Suppressor macrophage (primary cell): ENCODE data around the gene RNF167.

Experiments
- DNase-seq, 4 experiments: peaks; one replicate each; pipeline ENCODE4 v3.0.0-alpha.2; 2020 to 2022

The RNF167 gene

GRCh38 chr17:4953451-4953961 lies 13.4 kb downstream of the RNF167 start:
- DNase-seq = no peak

GRCh38 chr17:4955091-4955490 lies 15.0 kb downstream of the RNF167 start:
- no peak for DNase-seq

GRCh38 chr17:4956493-4957061 lies 16.5 kb downstream of the RNF167 start:
- DNase-seq = peak; percentile 30 to 70 (median 41)

GRCh38 chr17:4958102-4958501 lies 18.0 kb downstream of the RNF167 start:
- DNase-seq = no peak

GRCh38 chr17:4959261-4959965 lies 19.3 kb downstream of the RNF167 start:
- no peak for DNase-seq

- DNase-seq = no peak
Measured at GRCh38 chr17:4960279-4960922, 20.3 kb downstream of the RNF167 start.

- no peak for DNase-seq
Measured at GRCh38 chr17:4965311-4965986, 25.4 kb downstream of the RNF167 start.

- DNase-seq = peak; percentile 98 to 100 (median 98)
Measured at GRCh38 chr17:4966844-4967538, 26.9 kb downstream of the RNF167 start.

GRCh38 chr17:4967539-4968485 lies 27.7 kb downstream of the RNF167 start, which contains the start of gene SPAG7:
Gene SPAG7 (minus strand): TSS chr17:4967817. CDS start chr17:4967804, 13 bp downstream.
- peak; percentile 97 to 98 (median 98) for DNase-seq

GRCh38 chr17:4968486-4969046 lies 28.5 kb downstream of the RNF167 start:
- peak in 3 of 4 experiments; percentile 35 to 69 (median 52) for DNase-seq

- peak; percentile 42 to 77 (median 62) for DNase-seq
Measured at GRCh38 chr17:4969047-4969550, 29.0 kb downstream of the RNF167 start.

- DNase-seq = peak in 2 of 4 experiments; percentile 43 to 45
Measured at GRCh38 chr17:4969551-4970173, 29.6 kb downstream of the RNF167 start.

GRCh38 chr17:4970273-4970672 lies 30.2 kb downstream of the RNF167 start:
- DNase-seq = no peak

GRCh38 chr17:4971826-4972225 lies 31.8 kb downstream of the RNF167 start:
- DNase-seq = no peak

GRCh38 chr17:4972322-4972721 lies 32.3 kb downstream of the RNF167 start:
- DNase-seq = no peak

- DNase-seq = no peak
Measured at GRCh38 chr17:4972752-4973151, 32.7 kb downstream of the RNF167 start.

GRCh38 chr17:4973256-4974114 lies 33.4 kb downstream of the RNF167 start:
- peak; percentile 26 to 64 (median 59) for DNase-seq

GRCh38 chr17:4974115-4974670 lies 34.1 kb downstream of the RNF167 start:
- peak in 1 of 4 experiments; percentile 12 for DNase-seq

- peak; percentile 58 to 84 (median 78) for DNase-seq
Measured at GRCh38 chr17:4978726-4979125, 38.7 kb downstream of the RNF167 start.
